ENCODE measurements around the gene EXO1.
"Not testable (repeated sequence)": the region's sequence is repeated elsewhere in the genome, so short reads cannot be mapped to it uniquely, and the experiment has no call there.

EXO1 gene

DNA sequence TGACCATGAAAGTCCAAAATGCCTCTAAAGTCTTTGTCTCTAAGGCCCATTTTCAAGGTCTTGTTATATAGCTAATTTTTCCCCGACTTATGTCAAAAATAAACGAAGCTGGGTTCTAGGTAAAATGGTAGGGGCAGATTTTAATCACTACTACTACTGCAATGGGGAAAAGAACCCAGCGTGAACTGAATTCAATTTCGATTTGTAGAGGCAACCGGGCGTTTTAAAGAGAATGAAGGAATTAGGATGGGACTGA is 536 bp upstream of the EXO1 start:
- no peaks in the 10 kb centered on the region for H3K9me3 Mint-ChIP-seq
- no peak for DNase-seq
- H3K4me1 Mint-ChIP-seq: peaks cover 24% of the 10 kb centered on the region
- H3K27me3 Mint-ChIP-seq: peaks cover 6% of the 10 kb centered on the region
- ATAC-seq: no peak
- peak overlapping the region; percentile 99 for H3K4me3 Mint-ChIP-seq
- peak overlapping the region in 1 of 2 donors; percentile 99 for H3K27ac Mint-ChIP-seq

DNA sequence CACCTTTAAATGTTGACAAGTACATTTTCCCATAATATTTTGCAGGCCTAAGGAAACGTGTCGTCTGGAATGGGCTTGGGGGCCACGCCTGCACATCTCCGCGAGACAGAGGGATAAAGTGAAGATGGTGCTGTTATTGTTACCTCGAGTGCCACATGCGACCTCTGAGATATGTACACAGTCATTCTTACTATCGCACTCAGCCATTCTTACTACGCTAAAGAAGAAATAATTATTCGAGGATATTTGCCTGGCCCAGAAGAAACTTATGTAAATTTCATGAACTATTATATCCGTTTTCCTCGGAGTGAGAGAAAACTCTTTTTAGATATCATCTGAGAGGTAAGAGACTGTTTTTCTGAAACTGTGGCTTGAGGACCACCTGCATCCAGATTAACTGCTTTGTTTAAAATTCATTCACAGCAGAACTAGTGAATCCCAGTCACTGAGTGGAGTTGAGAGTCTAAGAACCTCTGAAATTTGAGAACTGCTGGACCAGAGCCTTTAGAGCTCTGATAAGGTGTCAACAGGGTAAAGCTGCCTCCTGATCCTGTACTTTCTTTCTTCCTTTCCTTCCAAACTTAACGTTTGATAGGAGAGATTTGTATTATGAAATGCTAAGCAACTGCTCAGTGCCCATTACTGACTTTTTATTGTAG is 811 bp downstream of the EXO1 start:
- DNase-seq (no peak), ATAC-seq (no peak)
- Mint-ChIP-seq H3K27me3 (no peaks in the 10 kb centered on the region), H3K4me1 (peaks cover 24% of the 10 kb centered on the region), H3K4me3 (peak overlapping the region; percentile 99), H3K27ac (peak overlapping the region; percentile 99), H3K9me3 (no peaks in the 10 kb centered on the region)

- no peak for ATAC-seq
- Mint-ChIP-seq H3K9me3 (no peaks in the 10 kb centered on the region), H3K27me3 (no peaks in the 10 kb centered on the region), H3K4me1 (peaks cover 24% of the 10 kb centered on the region), H3K4me3 (peak overlapping the region; percentile 99), H3K27ac (no peak overlapping the region)
- DNase-seq: no peak
Observed at GRCh38 chr1:241849345-241849695, 1.3 kb downstream of the EXO1 start.

GRCh38 chr1:241855545-241856140 is 7.6 kb downstream of the EXO1 start:
- DNase-seq, H3K4me1 Mint-ChIP-seq, H3K27me3 Mint-ChIP-seq, H3K27ac Mint-ChIP-seq, H3K4me3 Mint-ChIP-seq, ATAC-seq, H3K9me3 Mint-ChIP-seq: not testable (repeated sequence)

GRCh38 chr1:241857131-241857530 is 9.1 kb downstream of the EXO1 start:
- Mint-ChIP-seq H3K4me3 (no peak overlapping the region), H3K27me3 (no peaks in the 10 kb centered on the region), H3K9me3 (no peaks in the 10 kb centered on the region), H3K4me1 (no peaks in the 10 kb centered on the region), H3K27ac (no peak overlapping the region)
- ATAC-seq (no peak), DNase-seq (no peak)

DNA sequence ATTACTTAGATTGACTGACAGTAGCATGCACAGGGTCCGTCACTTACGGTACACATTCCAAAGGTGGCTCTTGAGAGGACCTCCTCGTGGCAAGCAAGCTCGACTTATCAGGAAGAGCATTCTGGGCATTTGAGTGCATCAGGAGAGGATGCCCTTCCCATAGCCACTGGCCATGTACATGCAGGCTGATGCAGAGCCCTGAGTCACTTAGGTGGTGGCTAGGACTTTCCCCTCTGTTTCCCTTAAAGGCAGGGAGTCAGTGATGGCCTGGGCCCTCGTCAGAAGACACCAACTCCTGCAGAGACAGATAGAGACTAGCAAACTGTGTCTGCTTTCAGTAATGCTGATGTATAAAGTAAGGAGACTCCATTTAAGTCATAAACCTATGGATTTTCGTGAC is 12.9 kb downstream of the EXO1 start:
- DNase-seq (no peak), ATAC-seq (no peak)
- H3K4me3 Mint-ChIP-seq: no peak overlapping the region
- H3K27ac Mint-ChIP-seq: no peak overlapping the region
- H3K4me1 Mint-ChIP-seq: no peaks in the 10 kb centered on the region
- H3K9me3 Mint-ChIP-seq: no peaks in the 10 kb centered on the region
- H3K27me3 Mint-ChIP-seq: no peaks in the 10 kb centered on the region

DNA sequence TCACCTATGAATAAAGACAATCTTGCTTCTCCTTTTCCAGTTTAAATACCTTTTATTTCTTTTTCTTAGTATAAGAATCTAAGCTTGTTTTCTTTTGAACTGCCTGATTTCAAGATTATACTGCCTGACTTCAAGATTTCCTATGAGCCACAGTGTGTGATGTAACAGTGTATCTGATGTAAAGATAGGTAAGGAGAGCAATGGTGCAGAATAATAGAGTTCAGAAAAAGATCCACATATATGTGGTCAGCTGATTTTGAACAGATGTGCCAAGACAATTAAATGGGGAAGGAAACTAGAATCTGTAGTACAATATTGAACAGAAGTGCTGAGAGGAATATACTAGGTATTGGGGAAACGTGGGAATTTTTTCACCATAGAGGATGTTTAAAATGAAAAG is 21.0 kb downstream of the EXO1 start:
- no peak overlapping the region for H3K4me3 Mint-ChIP-seq
- ATAC-seq (no peak), DNase-seq (no peak)
- H3K27ac Mint-ChIP-seq: no peak overlapping the region
- no peaks in the 10 kb centered on the region for H3K9me3 Mint-ChIP-seq
- no peaks in the 10 kb centered on the region for H3K27me3 Mint-ChIP-seq
- H3K4me1 Mint-ChIP-seq: no peaks in the 10 kb centered on the region

DNA sequence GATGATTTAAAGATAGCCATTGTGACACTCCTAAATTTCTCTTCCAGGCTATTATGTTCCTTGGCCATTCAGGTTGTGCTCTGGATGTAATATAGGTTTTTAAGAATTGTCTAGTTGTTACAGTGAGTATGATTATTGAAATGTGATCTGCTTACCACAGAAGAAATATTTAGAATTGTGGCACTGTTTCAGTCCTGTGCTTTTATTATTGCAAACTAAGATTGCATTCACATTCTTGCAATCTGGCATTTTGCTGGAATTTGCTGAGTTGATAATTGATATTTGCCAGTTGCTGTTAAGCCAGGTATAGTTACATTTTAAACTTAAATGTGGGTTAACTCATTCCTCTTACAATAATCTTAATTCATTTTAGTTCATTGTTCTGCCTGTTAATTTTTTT is 22.3 kb downstream of the EXO1 start:
- DNase-seq: no peak
- H3K4me1 Mint-ChIP-seq: no peaks in the 10 kb centered on the region
- H3K27ac Mint-ChIP-seq: peak overlapping the region in 1 of 2 donors; percentile 25
- no peak overlapping the region for H3K4me3 Mint-ChIP-seq
- no peak for ATAC-seq
- H3K27me3 Mint-ChIP-seq: no peaks in the 10 kb centered on the region
- H3K9me3 Mint-ChIP-seq: no peaks in the 10 kb centered on the region

- Mint-ChIP-seq H3K4me1 (no peaks in the 10 kb centered on the region), H3K27ac (peak overlapping the region in 1 of 2 donors; percentile 25), H3K4me3 (no peak overlapping the region), H3K9me3 (no peaks in the 10 kb centered on the region), H3K27me3 (no peaks in the 10 kb centered on the region)
- ATAC-seq (no peak), DNase-seq (no peak)
Observed at GRCh38 chr1:241870746-241871430, 22.9 kb downstream of the EXO1 start.

DNA sequence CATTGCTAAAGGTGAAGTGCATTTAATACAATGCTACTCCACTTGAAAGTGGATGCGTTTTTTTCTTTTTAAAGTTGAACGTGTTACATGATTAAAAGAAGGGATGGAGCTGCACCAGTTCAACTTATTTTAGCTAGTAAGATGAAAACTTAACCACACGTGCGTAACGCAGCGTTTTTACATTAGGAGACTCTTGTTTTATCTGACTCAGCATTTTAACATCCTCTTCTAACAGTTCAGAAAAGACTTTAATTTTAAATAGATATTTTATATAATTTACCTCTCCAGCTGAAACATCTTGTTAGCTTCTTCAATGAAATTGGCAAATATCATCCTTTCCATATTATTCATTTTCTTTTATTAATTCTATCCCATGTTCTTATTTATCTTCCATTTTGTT is 33.4 kb downstream of the EXO1 start:
- H3K9me3 Mint-ChIP-seq: no peaks in the 10 kb centered on the region
- no peak overlapping the region for H3K4me3 Mint-ChIP-seq
- no peak overlapping the region for H3K27ac Mint-ChIP-seq
- no peaks in the 10 kb centered on the region for H3K4me1 Mint-ChIP-seq
- ATAC-seq (no peak), DNase-seq (no peak)
- no peaks in the 10 kb centered on the region for H3K27me3 Mint-ChIP-seq

DNA sequence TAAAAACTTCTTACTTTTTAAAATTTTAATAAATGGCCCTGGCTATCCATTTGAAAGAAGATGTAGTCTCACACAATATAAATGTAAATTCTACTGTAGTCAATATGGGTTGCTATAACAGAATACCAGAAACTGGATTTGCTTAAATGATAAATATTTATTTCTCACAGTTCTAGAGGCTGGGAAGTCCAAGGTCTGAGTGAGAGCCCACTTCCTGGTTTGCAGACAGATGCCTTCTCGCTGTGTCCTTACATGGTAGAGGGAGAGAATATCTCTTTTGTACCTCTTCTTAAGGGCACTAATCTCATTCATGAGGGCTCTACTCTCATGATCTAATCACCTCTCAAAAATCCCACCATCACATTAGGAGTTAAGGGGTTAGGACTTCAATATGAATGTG is 35.2 kb downstream of the EXO1 start:
- H3K9me3 Mint-ChIP-seq: no peaks in the 10 kb centered on the region
- H3K4me3 Mint-ChIP-seq: no peak overlapping the region
- no peak for ATAC-seq

GRCh38 chr1:241888232-241888631 is 40.2 kb downstream of the EXO1 start:
- no peaks in the 10 kb centered on the region for H3K4me1 Mint-ChIP-seq
- ATAC-seq (no peak), DNase-seq (no peak)
- no peaks in the 10 kb centered on the region for H3K9me3 Mint-ChIP-seq
- H3K4me3 Mint-ChIP-seq: no peak overlapping the region
- H3K27me3 Mint-ChIP-seq: no peaks in the 10 kb centered on the region
- no peak overlapping the region for H3K27ac Mint-ChIP-seq

More for the DNA sequence above, 35.2 kb downstream of the EXO1 start:
- no peak for DNase-seq
- Mint-ChIP-seq H3K4me1 (no peaks in the 10 kb centered on the region), H3K27ac (no peak overlapping the region), H3K27me3 (no peaks in the 10 kb centered on the region)

GRCh38 chr1:241891296-241891695 is 43.3 kb downstream of the EXO1 start:
- DNase-seq (no peak), ATAC-seq (no peak)
- H3K4me1 Mint-ChIP-seq: no peaks in the 10 kb centered on the region
- no peaks in the 10 kb centered on the region for H3K27me3 Mint-ChIP-seq
- H3K27ac Mint-ChIP-seq: no peak overlapping the region
- H3K4me3 Mint-ChIP-seq: no peak overlapping the region
- H3K9me3 Mint-ChIP-seq: no peaks in the 10 kb centered on the region

DNA sequence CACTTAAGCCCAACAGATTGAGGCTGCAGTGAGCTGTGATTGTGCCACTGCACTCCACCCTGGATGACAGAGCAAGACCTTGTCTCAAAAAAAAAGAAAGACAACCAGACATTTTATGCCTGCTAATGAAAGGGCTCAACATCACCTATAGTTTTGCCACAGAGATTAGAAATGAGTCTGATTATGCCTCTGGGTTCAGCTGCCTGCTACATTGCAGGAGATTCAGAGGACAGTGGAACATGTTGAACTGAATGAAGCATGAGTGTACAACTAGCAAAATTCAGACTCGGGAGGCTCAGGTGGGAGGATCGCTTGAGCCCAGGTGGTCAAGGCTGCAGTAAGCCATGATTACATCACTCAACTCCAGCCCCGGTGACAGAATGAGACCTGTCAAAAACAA is 46.0 kb downstream of the EXO1 start:
- DNase-seq: no peak
- Mint-ChIP-seq H3K4me1 (no peaks in the 10 kb centered on the region), H3K27ac (no peak overlapping the region), H3K9me3 (no peaks in the 10 kb centered on the region), H3K4me3 (no peak overlapping the region), H3K27me3 (no peaks in the 10 kb centered on the region)
- ATAC-seq: peak; percentile 28

- H3K9me3 Mint-ChIP-seq: no peaks in the 10 kb centered on the region
Observed at GRCh38 chr1:241895013-241895412, 47.0 kb downstream of the EXO1 start.

GRCh38 chr1:241896670-241896962 is 48.6 kb downstream of the EXO1 start:
- Mint-ChIP-seq H3K4me3 (no peak overlapping the region), H3K9me3 (no peaks in the 10 kb centered on the region), H3K4me1 (no peaks in the 10 kb centered on the region), H3K27ac (no peak overlapping the region), H3K27me3 (no peaks in the 10 kb centered on the region)
- no peak for ATAC-seq
- no peak for DNase-seq

More at GRCh38 chr1:241895013-241895412, 47.0 kb downstream of the EXO1 start:
- Mint-ChIP-seq H3K27me3 (no peaks in the 10 kb centered on the region), H3K4me3 (no peak overlapping the region), H3K4me1 (no peaks in the 10 kb centered on the region), H3K27ac (peak overlapping the region in 1 of 2 donors; percentile 63)
- ATAC-seq: no peak
- no peak for DNase-seq

DNA sequence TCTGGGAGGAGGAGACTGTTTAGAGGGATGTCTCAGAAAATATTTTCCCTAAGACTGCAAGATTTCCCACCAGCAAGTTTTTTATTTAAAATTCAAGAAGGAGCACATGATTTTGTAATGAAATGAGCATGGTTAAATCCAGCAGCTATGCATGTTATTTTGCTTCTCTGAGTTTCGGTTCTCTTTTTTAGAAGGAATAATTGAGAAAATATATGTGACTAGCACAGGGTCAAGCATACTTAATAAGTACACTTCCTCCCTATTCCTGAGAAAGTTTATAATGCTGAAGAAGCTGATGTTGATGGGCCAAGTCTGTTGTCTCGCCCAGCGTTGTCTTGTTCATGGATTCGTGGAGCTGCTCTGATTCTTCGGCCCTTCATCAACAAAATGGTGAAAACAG is 51.2 kb downstream of the EXO1 start:
- ATAC-seq (no peak), DNase-seq (no peak)
- Mint-ChIP-seq H3K27ac (no peak overlapping the region), H3K9me3 (no peaks in the 10 kb centered on the region), H3K27me3 (no peaks in the 10 kb centered on the region), H3K4me1 (no peaks in the 10 kb centered on the region), H3K4me3 (no peak overlapping the region)
